Measurements from ENCODE around the gene EZH2. TPM values are rescaled to one million over a fixed set of nuclear protein-coding genes. Genes with fewer than 3 reads are reported as not detected.

Gene EZH2
- total RNA-seq, 1 donor from 2014 or later = 10.6 TPM

GRCh38 chr7:148828965-148829364 is 55.1 kb downstream of the EZH2 start:
- H3K36me3 Mint-ChIP-seq (ENCODE audit: low read depth) = peaks cover 5% of the 10 kb centered on the region

GRCh38 chr7:148825338-148825737 is 58.8 kb downstream of the EZH2 start:
- DNase-seq (ENCODE audit: low spot score) = no peak
- H3K9me3 Mint-ChIP-seq (ENCODE audit: low read depth) = no peaks in the 10 kb centered on the region
- H3K27me3 Mint-ChIP-seq (ENCODE audit: low read depth) = no peaks in the 10 kb centered on the region
- H3K4me1 Mint-ChIP-seq (ENCODE audit: low read depth) = peaks cover 8% of the 10 kb centered on the region
- H3K4me3 Mint-ChIP-seq (ENCODE audit: unreplicated experiment) = no peak overlapping the region
- no peak for TF ChIP-seq CTCF (IDR thresholded peaks at IDR 0.05)
- no peak overlapping the region for H3K27ac Mint-ChIP-seq (ENCODE audit: unreplicated experiment)
- peaks cover 8% of the 10 kb centered on the region for H3K36me3 Mint-ChIP-seq (ENCODE audit: low read depth)

More at GRCh38 chr7:148828965-148829364, 55.1 kb downstream of the EZH2 start:
- TF ChIP-seq CTCF (IDR thresholded peaks at IDR 0.05) = no peak
- Mint-ChIP-seq H3K4me3 (ENCODE audit: unreplicated experiment) (no peak overlapping the region), H3K9me3 (ENCODE audit: low read depth) (no peaks in the 10 kb centered on the region), H3K4me1 (ENCODE audit: low read depth) (no peaks in the 10 kb centered on the region), H3K27ac (ENCODE audit: unreplicated experiment) (no peak overlapping the region), H3K27me3 (ENCODE audit: low read depth) (no peaks in the 10 kb centered on the region)
- no peak for DNase-seq (ENCODE audit: low spot score)

- Mint-ChIP-seq H3K27ac (ENCODE audit: unreplicated experiment) (no peak overlapping the region), H3K27me3 (ENCODE audit: low read depth) (no peaks in the 10 kb centered on the region), H3K36me3 (ENCODE audit: low read depth) (peaks cover 8% of the 10 kb centered on the region)
Measured at GRCh38 chr7:148824864-148825263, 59.2 kb downstream of the EZH2 start.

GRCh38 chr7:148821422-148821821 is 62.7 kb downstream of the EZH2 start:
- no peak for TF ChIP-seq CTCF (IDR thresholded peaks at IDR 0.05)
- Mint-ChIP-seq H3K27me3 (ENCODE audit: low read depth) (no peaks in the 10 kb centered on the region), H3K27ac (ENCODE audit: unreplicated experiment) (no peak overlapping the region), H3K9me3 (ENCODE audit: low read depth) (no peaks in the 10 kb centered on the region), H3K36me3 (ENCODE audit: low read depth) (peaks cover 10% of the 10 kb centered on the region), H3K4me1 (ENCODE audit: low read depth) (peaks cover 44% of the 10 kb centered on the region), H3K4me3 (ENCODE audit: unreplicated experiment) (no peak overlapping the region)
- no peak for DNase-seq (ENCODE audit: low spot score)

More at GRCh38 chr7:148824864-148825263, 59.2 kb downstream of the EZH2 start:
- DNase-seq (ENCODE audit: low spot score) = no peak
- H3K4me1 Mint-ChIP-seq (ENCODE audit: low read depth) = peaks cover 12% of the 10 kb centered on the region
- H3K9me3 Mint-ChIP-seq (ENCODE audit: low read depth) = no peaks in the 10 kb centered on the region
- no peak for TF ChIP-seq CTCF (IDR thresholded peaks at IDR 0.05)
- no peak overlapping the region for H3K4me3 Mint-ChIP-seq (ENCODE audit: unreplicated experiment)

GRCh38 chr7:148819697-148820360 is 64.3 kb downstream of the EZH2 start:
- no peak overlapping the region for H3K4me3 Mint-ChIP-seq (ENCODE audit: unreplicated experiment)
- H3K36me3 Mint-ChIP-seq (ENCODE audit: low read depth) = peaks cover 6% of the 10 kb centered on the region
- H3K4me1 Mint-ChIP-seq (ENCODE audit: low read depth) = peaks cover 60% of the 10 kb centered on the region
- no peak for DNase-seq (ENCODE audit: low spot score)
- no peaks in the 10 kb centered on the region for H3K27me3 Mint-ChIP-seq (ENCODE audit: low read depth)
- peak overlapping the region; percentile 38 for H3K27ac Mint-ChIP-seq (ENCODE audit: unreplicated experiment)
- TF ChIP-seq CTCF (IDR thresholded peaks at IDR 0.05) = no peak
- H3K9me3 Mint-ChIP-seq (ENCODE audit: low read depth) = no peaks in the 10 kb centered on the region

Measured in chondrocyte (in vitro differentiated cells).